PC-3 (cell line): ENCODE data around the gene ESR1.

Experiments
- EZH2phosphoT487 ChIP-seq: fragments of 300-600 bp; sonication (generic); IDR thresholded peaks from 2 replicates; pipeline ENCODE4 v1.6.1; 2018; ENCODE audit warnings: mild to moderate bottlenecking, antibody characterized with exemption, low read length, borderline replicate concordance
- TF ChIP-seq, protein P1 (sequence below): fragments of 300-600 bp; sonication (generic); conservative IDR thresholded peaks from 2 replicates; pipeline ENCODE4 v1.5.1; 2017; ENCODE audit warnings: antibody characterized with exemption, low read depth, mild to moderate bottlenecking, low read length

DNA sequence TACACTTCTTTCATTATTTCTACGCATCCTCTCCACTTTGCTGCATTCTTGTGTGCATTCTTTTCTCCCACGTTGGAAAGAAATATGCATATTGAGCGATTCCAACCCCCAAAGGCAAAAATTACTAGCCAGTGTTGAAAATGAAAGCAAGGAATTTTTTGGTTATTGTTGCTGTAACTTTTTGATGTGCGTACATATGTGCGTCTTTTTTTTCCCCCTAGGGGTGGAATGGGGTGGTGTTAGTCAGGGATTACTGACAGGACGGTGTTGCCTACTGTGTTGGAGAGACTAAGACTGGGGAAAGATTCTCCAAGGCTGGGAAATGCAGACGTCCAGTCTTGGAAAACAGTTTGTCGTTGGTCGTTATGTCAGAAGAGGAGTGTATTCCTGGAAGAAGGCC is 44.2 kb upstream of the ESR1 start:
- no peak for TF ChIP-seq EZH2phosphoT487
- TF ChIP-seq, protein P1, sequence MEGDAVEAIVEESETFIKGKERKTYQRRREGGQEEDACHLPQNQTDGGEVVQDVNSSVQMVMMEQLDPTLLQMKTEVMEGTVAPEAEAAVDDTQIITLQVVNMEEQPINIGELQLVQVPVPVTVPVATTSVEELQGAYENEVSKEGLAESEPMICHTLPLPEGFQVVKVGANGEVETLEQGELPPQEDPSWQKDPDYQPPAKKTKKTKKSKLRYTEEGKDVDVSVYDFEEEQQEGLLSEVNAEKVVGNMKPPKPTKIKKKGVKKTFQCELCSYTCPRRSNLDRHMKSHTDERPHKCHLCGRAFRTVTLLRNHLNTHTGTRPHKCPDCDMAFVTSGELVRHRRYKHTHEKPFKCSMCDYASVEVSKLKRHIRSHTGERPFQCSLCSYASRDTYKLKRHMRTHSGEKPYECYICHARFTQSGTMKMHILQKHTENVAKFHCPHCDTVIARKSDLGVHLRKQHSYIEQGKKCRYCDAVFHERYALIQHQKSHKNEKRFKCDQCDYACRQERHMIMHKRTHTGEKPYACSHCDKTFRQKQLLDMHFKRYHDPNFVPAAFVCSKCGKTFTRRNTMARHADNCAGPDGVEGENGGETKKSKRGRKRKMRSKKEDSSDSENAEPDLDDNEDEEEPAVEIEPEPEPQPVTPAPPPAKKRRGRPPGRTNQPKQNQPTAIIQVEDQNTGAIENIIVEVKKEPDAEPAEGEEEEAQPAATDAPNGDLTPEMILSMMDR: peak; percentile 58
